ENCODE measurements around the gene GAB3. TPM values are rescaled to one million over a fixed set of nuclear protein-coding genes. Genes with fewer than 3 reads are reported as not detected.
"Not testable (repeated sequence)": the region's sequence is repeated elsewhere in the genome, so short reads cannot be mapped to it uniquely, and the experiment has no call there.

The GAB3 gene
- polyA plus RNA-seq, 1 donor from 2014 or later, result not detected

DNA sequence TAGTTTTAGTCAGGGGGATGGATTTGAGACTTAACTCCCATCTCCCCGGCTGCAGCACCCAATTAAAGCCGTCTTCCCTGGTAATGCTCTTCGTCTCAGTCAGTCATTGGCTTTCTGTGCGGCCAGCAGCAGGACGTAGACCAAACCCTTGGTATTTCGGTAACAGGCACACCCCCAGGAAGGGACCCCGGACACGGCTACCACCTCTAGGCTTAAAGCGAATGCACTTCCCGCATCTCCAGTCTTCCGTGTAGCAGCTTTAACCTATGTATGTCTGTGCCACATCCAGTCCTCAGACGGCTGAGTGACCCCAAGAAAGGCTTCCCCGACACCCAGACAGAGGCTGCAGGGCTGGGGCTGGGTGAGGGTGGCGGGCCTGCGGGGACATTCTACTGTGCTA is 96.0 kb downstream of the GAB3 start:
- Histone ChIP-seq H3K4me2 (ENCODE audit: low read length) (no peak overlapping the region), H4K20me1 (ENCODE audit: insufficient read depth) (no peaks in the 10 kb centered on the region), H3K79me2 (replicated peaks; ENCODE audit: insufficient read depth, low read length) (no peaks in the 10 kb centered on the region), H3K27ac (ENCODE audit: low read length) (no peak overlapping the region), H3K9me2 (ENCODE audit: insufficient read depth, low read length) (no peaks in the 10 kb centered on the region), H3K9me3 (ENCODE audit: low read length) (no peaks in the 10 kb centered on the region), H3K36me3 (ENCODE audit: insufficient read depth, low read length) (no peaks in the 10 kb centered on the region), H3K4me3 (ENCODE audit: low read length) (no peak overlapping the region), H3K27me3 (ENCODE audit: insufficient read depth, low read depth, low read length) (no peaks in the 10 kb centered on the region), H2AFZ (ENCODE audit: low read depth, low read length) (no peak overlapping the region), H3K9ac (ENCODE audit: low read length) (no peak overlapping the region), H3F3A (ENCODE audit: insufficient read depth, low read length, poor library complexity, severe bottlenecking) (no peaks in the 10 kb centered on the region)
- TF ChIP-seq SMC3 (conservative IDR thresholded peaks at IDR 0.05; ENCODE audit: poor library complexity) (no peak), POLR2AphosphoS5 (IDR thresholded peaks at IDR 0.05) (no peak), TAF1 (IDR thresholded peaks at IDR 0.05; ENCODE audit: low read depth) (no peak), EP300 (conservative IDR thresholded peaks at IDR 0.05; ENCODE audit: poor library complexity, severe bottlenecking) (no peak), MXI1 (conservative IDR thresholded peaks at IDR 0.05; ENCODE audit: poor library complexity, severe bottlenecking) (no peak), RAD21 (conservative IDR thresholded peaks at IDR 0.05) (no peak), EZH2 (IDR thresholded peaks at IDR 0.05; ENCODE audit: borderline replicate concordance, insufficient read depth, low read length, poor library complexity, severe bottlenecking) (no peak)
- TF ChIP-seq, protein P1, sequence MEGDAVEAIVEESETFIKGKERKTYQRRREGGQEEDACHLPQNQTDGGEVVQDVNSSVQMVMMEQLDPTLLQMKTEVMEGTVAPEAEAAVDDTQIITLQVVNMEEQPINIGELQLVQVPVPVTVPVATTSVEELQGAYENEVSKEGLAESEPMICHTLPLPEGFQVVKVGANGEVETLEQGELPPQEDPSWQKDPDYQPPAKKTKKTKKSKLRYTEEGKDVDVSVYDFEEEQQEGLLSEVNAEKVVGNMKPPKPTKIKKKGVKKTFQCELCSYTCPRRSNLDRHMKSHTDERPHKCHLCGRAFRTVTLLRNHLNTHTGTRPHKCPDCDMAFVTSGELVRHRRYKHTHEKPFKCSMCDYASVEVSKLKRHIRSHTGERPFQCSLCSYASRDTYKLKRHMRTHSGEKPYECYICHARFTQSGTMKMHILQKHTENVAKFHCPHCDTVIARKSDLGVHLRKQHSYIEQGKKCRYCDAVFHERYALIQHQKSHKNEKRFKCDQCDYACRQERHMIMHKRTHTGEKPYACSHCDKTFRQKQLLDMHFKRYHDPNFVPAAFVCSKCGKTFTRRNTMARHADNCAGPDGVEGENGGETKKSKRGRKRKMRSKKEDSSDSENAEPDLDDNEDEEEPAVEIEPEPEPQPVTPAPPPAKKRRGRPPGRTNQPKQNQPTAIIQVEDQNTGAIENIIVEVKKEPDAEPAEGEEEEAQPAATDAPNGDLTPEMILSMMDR (IDR thresholded peaks at IDR 0.05; ENCODE audit: poor library complexity, severe bottlenecking), result no peak

DNA sequence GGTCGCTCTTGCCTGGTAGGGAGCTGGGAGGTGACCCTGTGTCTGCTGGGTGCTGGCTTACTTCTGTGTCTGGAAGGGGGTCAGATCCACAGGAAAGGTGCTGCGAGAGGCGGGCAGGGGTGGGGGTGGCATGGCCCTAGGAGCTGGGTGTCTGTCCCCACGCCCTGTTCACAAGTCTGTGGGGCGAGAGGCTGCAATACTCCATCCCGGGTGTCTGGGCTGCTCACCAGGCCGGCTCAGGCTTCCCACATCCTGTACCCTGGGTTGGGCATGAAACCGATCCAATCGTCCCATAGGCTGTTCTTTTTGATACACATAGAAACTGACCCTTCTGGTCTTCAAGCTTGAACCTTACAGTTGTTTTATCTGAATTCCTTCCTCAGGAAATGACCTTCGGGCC is 96.5 kb downstream of the GAB3 start:
- H3K27ac ChIP-seq (ENCODE audit: low read length), result no peak overlapping the region
- no peak overlapping the region for H3K4me3 ChIP-seq (ENCODE audit: low read length)
- H3K9me2 ChIP-seq (ENCODE audit: insufficient read depth, low read length), result no peaks in the 10 kb centered on the region
- no peaks in the 10 kb centered on the region for H3K9me3 ChIP-seq (ENCODE audit: low read length)
- H3F3A ChIP-seq (ENCODE audit: insufficient read depth, low read length, poor library complexity, severe bottlenecking), result no peaks in the 10 kb centered on the region
- no peak overlapping the region for H3K9ac ChIP-seq (ENCODE audit: low read length)
- no peak overlapping the region for H3K4me2 ChIP-seq (ENCODE audit: low read length)
- H4K20me1 ChIP-seq (ENCODE audit: insufficient read depth), result no peaks in the 10 kb centered on the region
- no peaks in the 10 kb centered on the region for H3K27me3 ChIP-seq (ENCODE audit: insufficient read depth, low read depth, low read length)
- no peaks in the 10 kb centered on the region for H3K79me2 ChIP-seq (replicated peaks; ENCODE audit: insufficient read depth, low read length)
- no peak overlapping the region for H2AFZ ChIP-seq (ENCODE audit: low read depth, low read length)
- no peaks in the 10 kb centered on the region for H3K36me3 ChIP-seq (ENCODE audit: insufficient read depth, low read length)
- TF ChIP-seq TAF1 (IDR thresholded peaks at IDR 0.05; ENCODE audit: low read depth), result no peak
- TF ChIP-seq, protein P2, sequence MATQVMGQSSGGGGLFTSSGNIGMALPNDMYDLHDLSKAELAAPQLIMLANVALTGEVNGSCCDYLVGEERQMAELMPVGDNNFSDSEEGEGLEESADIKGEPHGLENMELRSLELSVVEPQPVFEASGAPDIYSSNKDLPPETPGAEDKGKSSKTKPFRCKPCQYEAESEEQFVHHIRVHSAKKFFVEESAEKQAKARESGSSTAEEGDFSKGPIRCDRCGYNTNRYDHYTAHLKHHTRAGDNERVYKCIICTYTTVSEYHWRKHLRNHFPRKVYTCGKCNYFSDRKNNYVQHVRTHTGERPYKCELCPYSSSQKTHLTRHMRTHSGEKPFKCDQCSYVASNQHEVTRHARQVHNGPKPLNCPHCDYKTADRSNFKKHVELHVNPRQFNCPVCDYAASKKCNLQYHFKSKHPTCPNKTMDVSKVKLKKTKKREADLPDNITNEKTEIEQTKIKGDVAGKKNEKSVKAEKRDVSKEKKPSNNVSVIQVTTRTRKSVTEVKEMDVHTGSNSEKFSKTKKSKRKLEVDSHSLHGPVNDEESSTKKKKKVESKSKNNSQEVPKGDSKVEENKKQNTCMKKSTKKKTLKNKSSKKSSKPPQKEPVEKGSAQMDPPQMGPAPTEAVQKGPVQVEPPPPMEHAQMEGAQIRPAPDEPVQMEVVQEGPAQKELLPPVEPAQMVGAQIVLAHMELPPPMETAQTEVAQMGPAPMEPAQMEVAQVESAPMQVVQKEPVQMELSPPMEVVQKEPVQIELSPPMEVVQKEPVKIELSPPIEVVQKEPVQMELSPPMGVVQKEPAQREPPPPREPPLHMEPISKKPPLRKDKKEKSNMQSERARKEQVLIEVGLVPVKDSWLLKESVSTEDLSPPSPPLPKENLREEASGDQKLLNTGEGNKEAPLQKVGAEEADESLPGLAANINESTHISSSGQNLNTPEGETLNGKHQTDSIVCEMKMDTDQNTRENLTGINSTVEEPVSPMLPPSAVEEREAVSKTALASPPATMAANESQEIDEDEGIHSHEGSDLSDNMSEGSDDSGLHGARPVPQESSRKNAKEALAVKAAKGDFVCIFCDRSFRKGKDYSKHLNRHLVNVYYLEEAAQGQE (IDR thresholded peaks at IDR 0.05; ENCODE audit: borderline replicate concordance), result no peak
- no peak for TF ChIP-seq POLR2AphosphoS5 (IDR thresholded peaks at IDR 0.05)
- TF ChIP-seq, protein P1 (IDR thresholded peaks at IDR 0.05; ENCODE audit: poor library complexity, severe bottlenecking), result no peak
- TF ChIP-seq MXI1 (conservative IDR thresholded peaks at IDR 0.05; ENCODE audit: poor library complexity, severe bottlenecking), result no peak

DNA sequence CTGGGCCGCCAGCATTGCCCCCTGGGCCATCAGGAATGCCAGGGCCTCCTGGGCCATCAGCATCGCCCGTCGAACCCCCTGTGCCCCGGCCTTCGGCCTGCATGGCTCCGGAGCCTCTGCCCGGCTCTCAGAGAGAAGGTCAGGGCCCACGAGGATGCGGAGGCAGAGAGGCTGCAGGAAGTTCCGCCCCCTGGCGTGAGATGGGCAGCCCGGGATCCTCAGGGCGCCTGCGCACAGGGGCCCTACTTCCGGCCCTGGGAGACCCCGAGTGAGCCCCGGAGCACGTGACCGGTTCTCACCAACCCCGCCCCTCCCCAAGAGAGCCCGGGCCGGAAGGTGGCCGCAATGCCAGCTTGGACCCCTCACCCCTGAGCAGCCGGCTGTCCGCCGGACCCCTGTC is 97.5 kb downstream of the GAB3 start, which contains the start of gene CTAG2:
CTAG2 (minus strand) TSS at position 167 of the 400 bp plus-strand sequence; CDS start at position 103, 64 bp downstream.
- H2AFZ ChIP-seq (ENCODE audit: low read depth, low read length); H4K20me1 ChIP-seq (ENCODE audit: insufficient read depth); H3K27ac ChIP-seq (ENCODE audit: low read length); H3F3A ChIP-seq (ENCODE audit: insufficient read depth, low read length, poor library complexity, severe bottlenecking); H3K9me2 ChIP-seq (ENCODE audit: insufficient read depth, low read length); H3K4me3 ChIP-seq (ENCODE audit: low read length); H3K36me3 ChIP-seq (ENCODE audit: insufficient read depth, low read length); H3K79me2 ChIP-seq (replicated peaks; ENCODE audit: insufficient read depth, low read length); H3K27me3 ChIP-seq (ENCODE audit: insufficient read depth, low read depth, low read length); H3K9me3 ChIP-seq (ENCODE audit: low read length); H3K9ac ChIP-seq (ENCODE audit: low read length); H3K4me2 ChIP-seq (ENCODE audit: low read length): not testable (repeated sequence)
